IPS DF 6.9 (cell line): Measurements from ENCODE around the gene OIT3.

Source experiments
- DNase-seq: peaks from one replicate; pipeline ENCODE4 v3.0.0-alpha.2; 2013; ENCODE audit warnings: low read depth, low spot score
- H3K27ac ChIP-seq: one replicate; pipeline ENCODE4 v1.5.1; 2013; ENCODE audit warnings: low read length, control low read depth
- H3K27me3 ChIP-seq: 2 replicates; pipeline ENCODE4 v1.6.1; 2013; ENCODE audit warnings: mild to moderate bottlenecking, low read length; ENCODE audit not compliant: control insufficient read depth, insufficient read depth
- H3K36me3 ChIP-seq: 2 replicates; pipeline ENCODE4 v1.6.1; 2013; ENCODE audit warnings: low read length; ENCODE audit not compliant: control insufficient read depth, insufficient read depth
- H3K4me1 ChIP-seq: 2 replicates; pipeline ENCODE4 v1.6.1; 2013; ENCODE audit warnings: low read length; ENCODE audit not compliant: control insufficient read depth, insufficient read depth
- H3K4me3 ChIP-seq: 2 replicates; pipeline ENCODE4 v1.5.1; 2013; ENCODE audit warnings: mild to moderate bottlenecking, low read length
- H3K9me3 ChIP-seq: 2 replicates; pipeline ENCODE4 v1.6.1; 2013; ENCODE audit warnings: low read length, inconsistent platforms; ENCODE audit not compliant: control insufficient read depth, insufficient read depth
- WGBS: extraction: QIAGEN DNeasy Blood & Tissue Kit; methylation state at CpG from one replicate; pipeline ENCODE4 v1.1.7; 2013; ENCODE audit warnings: mixed read lengths, missing lambda C conversion rate; ENCODE audit not compliant: insufficient read length, insufficient coverage; 5-methylcytosine and 5-hydroxymethylcytosine counted together

OIT3 gene

GRCh38 chr10:72943498-72944234 lies 50.1 kb downstream of the OIT3 start:
- Histone ChIP-seq H3K36me3 (no peaks in the 10 kb centered on the region), H3K4me3 (no peak overlapping the region), H3K27me3 (no peaks in the 10 kb centered on the region), H3K27ac (no peak overlapping the region), H3K9me3 (no peaks in the 10 kb centered on the region), H3K4me1 (no peaks in the 10 kb centered on the region)
- no peak for DNase-seq
- WGBS = no CpG with 5 or more reads among the region's 2 CpGs

GRCh38 chr10:72946963-72947362 lies 53.4 kb downstream of the OIT3 start:
- no peaks in the 10 kb centered on the region for H3K36me3 ChIP-seq
- no peaks in the 10 kb centered on the region for H3K4me1 ChIP-seq
- no peaks in the 10 kb centered on the region for H3K9me3 ChIP-seq
- no peak overlapping the region for H3K4me3 ChIP-seq
- no peak overlapping the region for H3K27ac ChIP-seq
- DNase-seq = no peak
- no peaks in the 10 kb centered on the region for H3K27me3 ChIP-seq
- no CpG with 5 or more reads among the region's 1 CpG for WGBS

GRCh38 chr10:72948762-72949161 lies 55.2 kb downstream of the OIT3 start:
- no CpG with 5 or more reads among the region's 6 CpGs for WGBS
- H3K4me1 ChIP-seq = peaks cover 2% of the 10 kb centered on the region; the same call in 1 of the 2 replicates
- no peak overlapping the region for H3K4me3 ChIP-seq
- no peaks in the 10 kb centered on the region for H3K9me3 ChIP-seq
- DNase-seq = no peak
- H3K36me3 ChIP-seq = no peaks in the 10 kb centered on the region
- H3K27ac ChIP-seq = no peak overlapping the region
- no peaks in the 10 kb centered on the region for H3K27me3 ChIP-seq

GRCh38 chr10:72951760-72952159 lies 58.2 kb downstream of the OIT3 start:
- Histone ChIP-seq H3K36me3 (no peaks in the 10 kb centered on the region), H3K4me3 (no peak overlapping the region), H3K27me3 (no peaks in the 10 kb centered on the region), H3K27ac (no peak overlapping the region), H3K4me1 (peaks cover 4% of the 10 kb centered on the region; the same call in 1 of the 2 replicates), H3K9me3 (no peaks in the 10 kb centered on the region)
- no CpG with 5 or more reads among the region's 3 CpGs for WGBS
- DNase-seq = no peak

- H3K9me3 ChIP-seq = no peaks in the 10 kb centered on the region
- no peaks in the 10 kb centered on the region for H3K27me3 ChIP-seq
- H3K4me3 ChIP-seq = no peak overlapping the region
- no peak overlapping the region for H3K27ac ChIP-seq
- H3K36me3 ChIP-seq = no peaks in the 10 kb centered on the region
- WGBS = no CpG with 5 or more reads among the region's 6 CpGs
- no peak for DNase-seq
- H3K4me1 ChIP-seq = peaks cover 4% of the 10 kb centered on the region; the same call in 1 of the 2 replicates
Measured at GRCh38 chr10:72952189-72952588, 58.6 kb downstream of the OIT3 start.

GRCh38 chr10:72952642-72953158 lies 59.2 kb downstream of the OIT3 start:
- Histone ChIP-seq H3K27me3 (no peaks in the 10 kb centered on the region), H3K36me3 (no peaks in the 10 kb centered on the region), H3K27ac (no peak overlapping the region), H3K4me3 (no peak overlapping the region), H3K4me1 (peaks cover 4% of the 10 kb centered on the region; the same call in 1 of the 2 replicates), H3K9me3 (no peaks in the 10 kb centered on the region)
- WGBS = no CpG with 5 or more reads among the region's 5 CpGs
- DNase-seq = no peak

GRCh38 chr10:72953687-72954086 lies 60.1 kb downstream of the OIT3 start:
- Histone ChIP-seq H3K4me1 (peaks cover 4% of the 10 kb centered on the region; the same call in 1 of the 2 replicates), H3K36me3 (no peaks in the 10 kb centered on the region), H3K9me3 (no peaks in the 10 kb centered on the region), H3K4me3 (no peak overlapping the region), H3K27me3 (no peaks in the 10 kb centered on the region), H3K27ac (no peak overlapping the region)
- no CpG with 5 or more reads among the region's 8 CpGs for WGBS
- DNase-seq = no peak

- no peak overlapping the region for H3K4me3 ChIP-seq
- WGBS = no CpG with 5 or more reads among the region's 8 CpGs
- H3K4me1 ChIP-seq = peaks cover 4% of the 10 kb centered on the region; the same call in 1 of the 2 replicates
- H3K27ac ChIP-seq = no peak overlapping the region
- DNase-seq = no peak
- no peaks in the 10 kb centered on the region for H3K9me3 ChIP-seq
- no peaks in the 10 kb centered on the region for H3K27me3 ChIP-seq
- H3K36me3 ChIP-seq = no peaks in the 10 kb centered on the region
Measured at GRCh38 chr10:72954230-72954595, 60.7 kb downstream of the OIT3 start.

- DNase-seq = no peak
- no peaks in the 10 kb centered on the region for H3K36me3 ChIP-seq
- no peaks in the 10 kb centered on the region for H3K27me3 ChIP-seq
- H3K27ac ChIP-seq = no peak within 1 kb of the TSS
- no peak within 1 kb of the TSS for H3K4me3 ChIP-seq
- no CpG with 5 or more reads among the region's 12 CpGs for WGBS
- no peaks in the 10 kb centered on the region for H3K9me3 ChIP-seq
- H3K4me1 ChIP-seq = peaks cover 4% of the 10 kb centered on the region; the same call in 1 of the 2 replicates
Measured at GRCh38 chr10:72954596-72955554, 61.3 kb downstream of the OIT3 start, which contains the start of gene PLA2G12B. Gene PLA2G12B (minus strand): TSS chr10:72954806. CDS start chr10:72954685, 121 bp downstream.

GRCh38 chr10:72956001-72956400 lies 62.5 kb downstream of the OIT3 start:
- Histone ChIP-seq H3K27me3 (no peaks in the 10 kb centered on the region), H3K4me1 (peaks cover 4% of the 10 kb centered on the region; the same call in 1 of the 2 replicates), H3K36me3 (no peaks in the 10 kb centered on the region), H3K27ac (no peak overlapping the region), H3K9me3 (no peaks in the 10 kb centered on the region), H3K4me3 (no peak overlapping the region)
- DNase-seq = no peak
